Right renal cortex interstitium (tissue), 3 donors: ENCODE results near the gene RBM22. TPM values are rescaled to one million over a fixed set of nuclear protein-coding genes. Genes with fewer than 3 reads are reported as not detected.

Source experiments
- DNase-seq, 3 donors: peaks; one replicate each; pipeline ENCODE4 v3.0.0-alpha.2; 2013; ENCODE audit warnings: low read depth in 3 of 3, low spot score in 2 of 3
- polyA plus RNA-seq, 3 donors: library from polyadenylated mRNA; unstranded; fragments of 120-200 nt; gene quantifications; one replicate each; pipeline ENCODE4 v1.2.1, GENCODE V29; 2013; ENCODE audit not compliant: insufficient read length in 3 of 3

The RBM22 gene
- polyA plus RNA-seq, 3 donors: 76.2 to 79.8 (median 79.0) TPM

GRCh38 chr5:150672884-150673275 is 28.0 kb downstream of the RBM22 start:
- no peak for DNase-seq

GRCh38 chr5:150672237-150672883 is 28.5 kb downstream of the RBM22 start:
- no peak for DNase-seq

- DNase-seq: no peak
These were observed 29.2 kb downstream of the RBM22 start for GRCh38 chr5:150671509-150672236.

DNA sequence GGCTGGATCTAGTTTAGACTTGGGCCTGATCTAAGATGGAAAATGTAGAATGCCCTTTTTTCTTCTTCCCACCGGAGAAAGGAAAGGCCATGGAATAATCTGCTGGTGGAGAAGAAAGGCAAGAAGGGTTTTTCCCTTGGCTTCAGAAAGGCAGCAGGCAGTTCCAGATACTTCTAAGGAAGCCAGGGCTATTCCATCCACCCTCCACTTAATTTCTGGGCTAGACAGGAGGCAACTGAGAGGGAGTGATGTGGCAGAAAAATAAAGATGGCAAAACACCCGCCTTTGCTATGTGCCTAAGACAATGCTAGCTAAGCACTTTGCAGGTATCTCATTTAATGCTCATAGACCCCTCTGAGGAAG is 29.9 kb downstream of the RBM22 start:
- no peak for DNase-seq

- DNase-seq: no peak
These were observed 30.5 kb downstream of the RBM22 start for GRCh38 chr5:150670275-150670947.

DNA sequence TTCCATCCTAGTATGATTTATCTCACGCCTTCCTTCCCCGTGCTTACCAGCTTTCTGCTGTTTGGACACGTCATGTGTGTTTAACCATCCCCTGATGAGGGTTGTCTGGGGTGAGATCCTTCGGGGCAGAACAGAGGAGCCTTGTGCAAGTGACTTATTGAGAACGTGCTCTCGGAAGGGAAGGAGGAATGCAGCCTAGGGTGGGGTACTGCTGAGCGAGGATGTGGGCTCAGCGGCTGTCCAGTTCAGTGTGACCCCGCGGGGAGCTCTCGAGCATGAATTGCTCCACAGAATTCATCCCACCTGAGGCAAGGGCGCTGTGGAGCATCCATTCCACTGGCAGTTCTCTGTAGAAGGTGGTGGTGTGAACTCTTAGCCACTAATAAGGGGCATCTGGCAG is 35.8 kb downstream of the RBM22 start:
- DNase-seq: no peak

DNA sequence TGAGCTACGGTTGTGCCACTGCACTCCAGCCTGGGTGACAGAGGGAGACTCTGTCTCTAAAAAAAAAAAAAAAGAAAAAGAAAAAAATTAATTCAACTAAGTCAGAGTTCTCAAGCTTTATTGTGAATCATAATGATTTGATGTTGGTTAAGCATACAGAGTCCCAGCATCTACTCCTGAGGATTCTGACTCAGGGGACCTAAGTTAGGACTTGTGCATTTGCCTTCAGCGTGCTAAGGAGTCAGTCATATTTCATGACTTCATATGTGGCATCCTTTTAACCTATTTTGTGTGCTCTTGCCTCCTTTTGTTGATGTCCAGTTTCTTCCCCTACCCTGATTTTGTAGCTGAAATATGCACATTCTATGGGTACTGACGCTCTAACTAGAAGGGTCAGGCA is 36.9 kb downstream of the RBM22 start:
- DNase-seq: no peak

- no peak for DNase-seq
These were observed 37.9 kb downstream of the RBM22 start for GRCh38 chr5:150662731-150663516.

DNA sequence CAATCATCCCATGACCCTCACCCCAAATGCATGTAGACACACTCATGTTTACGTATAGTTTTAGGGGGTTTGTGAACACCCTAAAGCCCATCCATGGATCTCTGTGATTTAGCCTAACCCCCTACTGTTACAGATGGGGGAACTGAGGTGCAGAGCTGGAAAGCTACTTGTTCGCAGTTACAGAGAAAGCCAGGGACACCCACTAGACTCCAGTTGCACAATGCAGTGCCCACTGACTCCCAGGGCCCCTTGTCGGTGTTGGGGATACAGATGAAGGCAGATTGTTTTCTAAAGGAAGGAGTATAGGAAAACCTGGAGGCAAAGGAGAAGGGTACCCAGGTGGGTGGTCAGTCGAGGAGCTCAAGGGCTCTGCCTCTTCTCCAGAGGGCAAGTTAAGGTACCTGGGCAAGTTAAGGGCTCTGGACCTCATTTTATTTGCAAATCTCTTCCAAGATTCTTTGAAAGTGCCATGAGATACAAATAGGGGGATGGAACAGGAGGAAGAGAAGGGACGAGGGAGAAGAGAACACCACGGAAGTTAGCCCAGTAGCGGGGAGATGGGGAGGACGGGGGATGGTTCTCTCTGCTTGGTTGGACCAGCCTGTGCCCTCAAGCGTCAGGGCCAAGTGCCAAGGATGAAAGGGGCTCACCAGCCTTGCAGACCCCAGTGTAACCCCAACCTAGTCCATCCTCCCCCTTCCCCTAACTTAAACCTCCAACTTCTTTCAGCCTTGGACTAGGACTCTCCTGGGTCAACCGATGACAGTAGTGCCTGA is 38.9 kb downstream of the RBM22 start:
- no peak for DNase-seq

DNA sequence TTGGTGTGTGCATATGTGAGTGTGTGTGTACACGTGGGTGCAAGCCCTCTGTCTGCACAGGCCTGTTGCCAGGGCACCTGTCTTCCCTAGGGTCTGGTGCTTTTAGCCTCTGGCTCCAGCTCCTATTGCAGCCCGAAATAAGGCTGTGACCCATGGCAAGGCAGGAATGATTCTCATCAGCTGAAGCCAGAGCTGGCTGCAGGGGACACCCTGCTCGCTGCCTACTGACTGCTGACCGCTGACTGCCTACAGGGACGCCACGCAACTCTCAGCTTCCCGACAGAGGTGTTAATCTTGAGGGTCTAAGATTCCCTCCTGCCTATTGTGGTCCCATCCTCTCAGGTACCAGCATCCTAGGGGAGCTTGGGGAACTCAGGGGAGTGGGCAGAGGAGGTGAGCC is 39.8 kb downstream of the RBM22 start, which contains the start of gene MYOZ3:
TSS of gene MYOZ3 (plus strand) at position 166 of the 400 bp plus-strand sequence. CDS start 1,691 bp downstream, outside the sequence.
- DNase-seq: no peak

- no peak for DNase-seq
These were observed 40.6 kb downstream of the RBM22 start for GRCh38 chr5:150660108-150660831.

DNA sequence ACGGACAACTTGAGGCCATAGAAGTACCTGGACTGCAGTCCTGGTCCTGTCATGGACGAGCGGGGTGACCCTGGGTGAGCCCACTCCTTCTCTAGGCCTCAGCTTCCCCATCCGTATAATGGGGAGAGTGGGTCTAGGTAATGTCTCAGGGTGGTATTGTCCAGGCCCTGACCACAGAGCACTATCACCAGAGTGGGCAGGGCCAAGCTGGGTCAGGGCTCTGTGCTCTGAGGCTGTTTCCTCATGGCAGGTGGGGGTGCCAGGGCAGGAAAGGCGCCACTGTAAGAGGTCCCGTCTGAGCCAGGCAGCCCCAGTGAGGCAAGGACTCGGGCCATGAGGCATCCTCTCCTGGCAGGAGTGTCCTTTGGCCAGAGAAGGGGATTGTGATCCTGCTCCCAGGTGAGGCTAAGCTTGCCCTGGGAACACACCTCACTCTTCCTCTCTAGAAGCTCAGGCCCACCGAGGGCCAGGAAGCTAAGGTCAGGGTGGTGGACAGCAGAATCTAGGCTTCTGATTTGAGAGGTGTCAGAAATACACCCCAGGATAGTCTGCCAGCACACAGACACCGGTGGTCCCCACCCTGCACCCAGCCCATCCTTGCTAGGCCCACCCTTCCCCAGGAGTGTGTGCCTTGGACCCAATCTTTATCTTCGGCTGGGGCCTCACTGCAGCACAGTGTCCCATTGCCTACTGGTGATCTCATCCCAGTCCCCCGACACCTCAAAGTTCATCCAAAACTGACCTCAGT is 41.3 kb downstream of the RBM22 start:
- DNase-seq: no peak

DNA sequence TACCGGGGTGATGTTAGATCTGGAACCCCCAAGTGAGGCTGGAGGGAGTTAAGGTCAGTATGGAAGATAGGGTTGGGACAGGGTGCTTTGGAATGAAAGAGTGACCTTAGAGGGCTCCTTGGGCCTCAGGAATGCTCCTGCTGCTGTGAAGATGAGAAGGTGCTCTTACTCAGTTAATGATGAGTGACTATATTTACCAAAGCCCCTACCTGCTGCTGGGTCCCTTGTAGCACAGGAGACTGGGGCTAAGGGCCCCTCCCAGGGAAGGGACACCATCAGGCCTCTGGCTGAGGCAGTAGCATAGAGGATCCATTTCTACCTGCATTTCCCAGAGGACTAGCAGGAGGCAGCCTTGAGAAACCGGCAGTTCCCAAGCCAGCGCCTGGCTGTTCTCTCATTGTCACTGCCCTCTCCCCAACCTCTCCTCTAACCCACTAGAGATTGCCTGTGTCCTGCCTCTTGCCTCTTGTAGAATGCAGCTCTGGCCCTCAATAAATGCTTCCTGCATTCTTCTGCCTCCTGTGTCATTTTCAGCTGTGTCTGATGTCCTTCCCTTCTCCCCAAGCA is 42.1 kb downstream of the RBM22 start:
- no peak for DNase-seq

- DNase-seq: no peak
These were observed 42.7 kb downstream of the RBM22 start for GRCh38 chr5:150658121-150658520.

DNA sequence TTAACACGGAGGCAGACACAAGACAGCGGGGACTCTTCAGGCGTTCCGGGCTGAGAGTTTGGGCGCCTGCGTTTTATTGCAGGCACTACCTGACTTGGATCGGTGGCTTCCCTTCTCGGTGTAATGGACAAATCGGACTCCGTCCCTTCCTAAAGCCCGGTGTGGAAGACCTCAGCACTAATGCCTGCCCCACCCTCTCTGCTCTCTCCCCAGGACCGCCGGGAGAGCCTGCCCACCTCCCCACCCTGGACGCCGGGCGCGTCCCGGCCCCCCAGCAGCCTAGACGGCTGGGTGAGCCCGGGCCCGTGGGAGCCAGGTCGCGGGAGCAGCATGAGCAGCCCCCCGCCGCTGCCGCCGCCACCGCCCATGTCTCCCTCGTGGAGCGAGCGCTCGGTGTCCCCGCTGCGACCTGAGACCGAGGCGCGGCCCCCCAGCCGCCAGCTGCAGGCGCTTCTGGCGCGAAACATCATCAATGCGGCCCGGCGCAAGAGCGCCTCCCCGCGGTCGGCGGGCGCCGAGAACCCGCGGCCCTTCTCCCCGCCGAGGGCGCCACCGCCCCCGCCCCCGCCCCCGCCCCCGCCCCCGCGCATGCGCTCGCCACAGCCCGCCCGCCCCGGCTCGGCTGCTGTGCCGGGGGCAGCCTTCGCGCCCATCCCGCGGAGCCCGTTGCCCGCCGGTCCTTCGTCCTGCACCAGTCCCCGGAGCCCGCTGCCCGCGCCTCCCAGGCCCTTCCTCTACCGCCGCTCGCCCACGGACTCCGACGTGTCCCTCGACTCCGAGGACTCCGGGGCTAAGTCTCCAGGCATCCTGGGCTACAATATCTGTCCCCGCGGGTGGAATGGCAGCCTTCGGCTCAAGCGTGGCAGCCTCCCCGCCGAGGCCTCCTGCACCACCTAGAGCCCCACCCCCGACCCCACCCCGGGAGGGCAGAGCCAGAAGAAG is 44.4 kb downstream of the RBM22 start:
- no peak for DNase-seq

GRCh38 chr5:150655221-150655620 is 45.6 kb downstream of the RBM22 start:
- no peak for DNase-seq

DNA sequence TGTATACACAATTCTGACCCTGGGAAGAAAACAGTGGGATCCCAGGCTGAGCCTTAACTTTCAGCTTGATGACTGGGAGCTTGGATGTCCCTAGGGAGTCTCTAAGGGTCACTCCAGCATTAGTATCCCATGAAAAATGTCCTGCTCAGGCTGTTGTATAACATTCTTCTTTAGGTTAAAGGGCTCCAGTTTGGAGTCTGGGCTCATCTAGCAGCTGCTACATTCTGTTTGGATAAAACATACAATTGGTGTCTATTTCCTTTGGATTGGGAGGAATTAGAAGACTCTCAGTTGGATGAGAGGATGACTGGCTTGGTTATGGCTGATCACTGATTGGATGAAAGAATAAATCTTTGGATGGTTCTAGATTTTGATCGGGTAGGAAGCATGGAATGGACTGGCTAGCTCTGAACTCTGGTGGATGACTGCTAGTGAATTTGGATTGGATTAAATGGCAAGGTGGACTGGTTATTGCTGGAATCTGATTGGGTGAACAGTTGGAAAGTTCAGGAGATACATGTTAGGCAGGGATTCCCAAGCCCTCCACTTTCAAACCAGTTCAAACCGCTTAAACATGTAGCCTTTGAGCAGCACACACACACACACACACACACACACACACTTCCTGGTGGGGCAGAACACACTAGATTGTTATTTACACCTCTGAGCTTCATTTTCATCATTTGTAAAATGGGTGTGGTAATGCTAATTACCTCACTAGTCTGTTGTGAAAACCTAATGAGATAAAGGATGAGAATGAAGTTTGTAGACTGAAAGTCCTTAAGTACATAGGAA is 46.9 kb downstream of the RBM22 start:
- DNase-seq: no peak
